Measurements from ENCODE around the gene PHKG1. TPM values are rescaled to one million over a fixed set of nuclear protein-coding genes. Genes with fewer than 3 reads are reported as not detected.
"Not testable (repeated sequence)": the region's sequence is repeated elsewhere in the genome, so short reads cannot be mapped to it uniquely, and the experiment has no call there.

Gene PHKG1
- total RNA-seq, 1 donor from 2014 or later = 0.99 TPM

DNA sequence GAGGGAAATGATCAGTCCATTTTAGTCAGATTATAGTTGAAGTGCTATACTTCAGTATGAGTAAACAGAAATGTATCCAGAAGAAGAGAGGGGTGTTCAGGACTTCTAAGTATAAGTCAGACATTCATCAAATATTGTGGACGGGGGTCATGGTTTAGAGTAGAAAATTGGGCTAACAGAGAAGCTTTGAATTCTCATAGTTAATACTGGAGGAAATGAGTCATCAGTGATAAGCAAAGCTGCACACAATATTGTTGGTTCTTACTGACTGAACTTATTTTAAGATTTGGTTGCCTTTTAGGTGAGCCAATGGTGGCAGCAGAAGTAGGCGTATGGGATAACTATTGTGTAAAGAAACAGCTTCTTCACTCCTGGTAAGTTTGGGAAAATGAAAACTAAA, 30.4 kb downstream of the PHKG1 start:
- Mint-ChIP-seq H3K36me3 (ENCODE audit: unreplicated experiment) (peaks cover 38% of the 10 kb centered on the region), H3K27me3 (ENCODE audit: unreplicated experiment) (no peaks in the 10 kb centered on the region), H3K27ac (ENCODE audit: unreplicated experiment) (no peak overlapping the region), H3K9me3 (ENCODE audit: unreplicated experiment) (no peaks in the 10 kb centered on the region), H3K4me1 (ENCODE audit: unreplicated experiment) (peaks cover 18% of the 10 kb centered on the region), H3K4me3 (ENCODE audit: unreplicated experiment) (no peak overlapping the region)
- TF ChIP-seq CTCF (IDR thresholded peaks at IDR 0.05) = no peak
- DNase-seq (ENCODE audit: extremely low spot score, unreplicated experiment) = no peak

- H3K4me3 Mint-ChIP-seq (ENCODE audit: unreplicated experiment) = peak overlapping the region; percentile 35
- H3K36me3 Mint-ChIP-seq (ENCODE audit: unreplicated experiment) = peaks cover 32% of the 10 kb centered on the region
- no peak for DNase-seq (ENCODE audit: extremely low spot score, unreplicated experiment)
- H3K9me3 Mint-ChIP-seq (ENCODE audit: unreplicated experiment) = no peaks in the 10 kb centered on the region
- H3K4me1 Mint-ChIP-seq (ENCODE audit: unreplicated experiment) = peaks cover 21% of the 10 kb centered on the region
- H3K27ac Mint-ChIP-seq (ENCODE audit: unreplicated experiment) = no peak overlapping the region
- TF ChIP-seq CTCF (IDR thresholded peaks at IDR 0.05) = no peak
- H3K27me3 Mint-ChIP-seq (ENCODE audit: unreplicated experiment) = no peaks in the 10 kb centered on the region
Observed at GRCh38 chr7:56053993-56054392, 38.8 kb downstream of the PHKG1 start.

GRCh38 chr7:56053379-56053778, 39.4 kb downstream of the PHKG1 start:
- DNase-seq (ENCODE audit: extremely low spot score, unreplicated experiment) = no peak
- Mint-ChIP-seq H3K4me1 (ENCODE audit: unreplicated experiment) (peaks cover 27% of the 10 kb centered on the region), H3K4me3 (ENCODE audit: unreplicated experiment) (peak overlapping the region; percentile 22), H3K9me3 (ENCODE audit: unreplicated experiment) (no peaks in the 10 kb centered on the region), H3K36me3 (ENCODE audit: unreplicated experiment) (peaks cover 27% of the 10 kb centered on the region), H3K27ac (ENCODE audit: unreplicated experiment) (peak overlapping the region; percentile 56), H3K27me3 (ENCODE audit: unreplicated experiment) (no peaks in the 10 kb centered on the region)
- no peak for TF ChIP-seq CTCF (IDR thresholded peaks at IDR 0.05)

DNA sequence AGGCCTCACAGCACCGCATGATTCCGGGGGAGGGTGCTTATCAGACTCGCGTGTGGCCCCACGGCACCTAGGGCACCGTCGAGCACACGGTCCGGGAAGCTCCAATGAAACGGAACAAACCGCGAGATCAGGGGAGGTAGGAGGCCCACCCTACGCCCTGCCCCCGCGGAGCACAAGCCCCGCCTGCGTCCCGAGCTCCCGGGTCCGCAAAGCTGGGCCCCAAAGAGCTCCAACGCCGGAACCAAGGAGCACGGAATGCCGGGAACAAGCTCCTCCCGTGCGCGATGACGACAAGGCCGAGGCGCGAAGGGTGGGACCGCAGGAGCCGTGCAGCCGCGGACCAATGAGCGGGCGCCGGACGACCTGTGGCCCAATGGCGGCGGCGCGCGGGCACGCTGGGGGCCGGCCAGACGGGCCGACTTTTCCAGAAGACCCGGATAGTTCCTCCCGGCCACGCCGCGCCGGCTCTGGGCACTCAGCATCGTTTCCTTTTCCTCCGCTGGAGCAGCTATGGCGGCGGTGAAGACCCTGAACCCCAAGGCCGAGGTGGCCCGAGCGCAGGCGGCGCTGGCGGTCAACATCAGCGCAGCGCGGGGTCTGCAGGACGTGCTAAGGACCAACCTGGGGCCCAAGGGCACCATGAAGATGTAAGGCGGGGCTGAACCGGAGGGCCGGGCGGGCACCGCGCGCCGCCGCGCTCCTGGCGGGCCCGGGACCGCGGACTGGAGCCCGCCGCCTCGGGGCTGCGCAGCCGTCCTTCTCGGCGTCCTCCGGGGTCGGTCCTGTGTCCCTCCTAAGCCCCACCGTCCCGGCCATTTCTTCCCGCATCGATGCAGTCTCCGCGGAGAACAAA, 41.2 kb downstream of the PHKG1 start, which contains the start of the genes CCT6A and PSPH:
Gene CCT6A, plus strand, starts transcription at position 427 of the 853 bp plus-strand sequence. Its CDS starts 84 bp downstream, at position 511.
Gene PSPH, minus strand, starts transcription at position 106 of the 853 bp plus-strand sequence. CDS start 30,232 bp downstream, outside the sequence.
- TF ChIP-seq CTCF (IDR thresholded peaks at IDR 0.05) = no peak
- no peaks in the 10 kb centered on the region for H3K27me3 Mint-ChIP-seq (ENCODE audit: unreplicated experiment)
- peak within 1 kb of the TSS; percentile 96 for H3K4me3 Mint-ChIP-seq (ENCODE audit: unreplicated experiment)
- DNase-seq (ENCODE audit: extremely low spot score, unreplicated experiment) = peak; percentile 99
- no peaks in the 10 kb centered on the region for H3K9me3 Mint-ChIP-seq (ENCODE audit: unreplicated experiment)
- peaks cover 40% of the 10 kb centered on the region for H3K4me1 Mint-ChIP-seq (ENCODE audit: unreplicated experiment)
- peak within 1 kb of the TSS; percentile 96 for H3K27ac Mint-ChIP-seq (ENCODE audit: unreplicated experiment)
- H3K36me3 Mint-ChIP-seq (ENCODE audit: unreplicated experiment) = peaks cover 16% of the 10 kb centered on the region

DNA sequence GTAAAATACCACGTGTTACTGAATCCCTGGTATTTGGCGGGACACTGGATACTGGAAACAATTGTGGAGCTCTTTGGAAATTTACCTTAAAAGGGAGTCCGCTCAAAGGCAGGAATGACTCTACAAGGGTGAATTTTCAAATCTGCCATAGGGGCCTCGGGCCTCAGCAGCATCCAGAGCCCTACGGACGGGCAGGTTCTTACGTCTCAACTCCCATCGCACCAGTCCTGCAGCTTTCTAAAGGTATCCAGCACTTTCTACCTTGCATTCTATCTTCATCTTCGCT, 41.8 kb downstream of the PHKG1 start:
- no peaks in the 10 kb centered on the region for H3K27me3 Mint-ChIP-seq (ENCODE audit: unreplicated experiment)
- H3K4me3 Mint-ChIP-seq (ENCODE audit: unreplicated experiment) = peak overlapping the region; percentile 96
- DNase-seq (ENCODE audit: extremely low spot score, unreplicated experiment) = no peak
- peak overlapping the region; percentile 96 for H3K27ac Mint-ChIP-seq (ENCODE audit: unreplicated experiment)
- H3K9me3 Mint-ChIP-seq (ENCODE audit: unreplicated experiment) = no peaks in the 10 kb centered on the region
- peaks cover 14% of the 10 kb centered on the region for H3K36me3 Mint-ChIP-seq (ENCODE audit: unreplicated experiment)
- peaks cover 42% of the 10 kb centered on the region for H3K4me1 Mint-ChIP-seq (ENCODE audit: unreplicated experiment)
- TF ChIP-seq CTCF (IDR thresholded peaks at IDR 0.05) = no peak

- H3K27me3 Mint-ChIP-seq (ENCODE audit: unreplicated experiment); DNase-seq (ENCODE audit: extremely low spot score, unreplicated experiment); H3K9me3 Mint-ChIP-seq (ENCODE audit: unreplicated experiment); H3K4me3 Mint-ChIP-seq (ENCODE audit: unreplicated experiment); H3K36me3 Mint-ChIP-seq (ENCODE audit: unreplicated experiment): not testable (repeated sequence)
- Mint-ChIP-seq H3K4me1 (ENCODE audit: unreplicated experiment) (peaks cover 37% of the 10 kb centered on the region), H3K27ac (ENCODE audit: unreplicated experiment) (peak overlapping the region; percentile 64)
Observed at GRCh38 chr7:56048763-56049162, 44.0 kb downstream of the PHKG1 start.
